Motor neuron (in vitro differentiated cells): ENCODE data around the gene POU2AF2. TPM values are rescaled to one million over a fixed set of nuclear protein-coding genes. Genes with fewer than 3 reads are reported as not detected.
"Not testable (repeated sequence)": the region's sequence is repeated elsewhere in the genome, so short reads cannot be mapped to it uniquely, and the experiment has no call there.

Source experiments
- ATAC-seq, 8 experiments: fragments of 200-7000 bp; cut with Tn5 transposase; replicated peaks in 6 of 8; 2 replicates each; pipeline ENCODE4 v1.8.0; 2021; ENCODE audit warnings: mild to moderate bottlenecking in 8 of 8, moderate library complexity in 8 of 8
- H3K27ac ChIP-seq, 2 donors: fragments of 250-450 bp; sonication (Bioruptor Pico); 2 replicates each; pipeline ENCODE4 v1.9.0; 2021; ENCODE audit warnings: antibody characterized with exemption in 2 of 2, mild to moderate bottlenecking in 2 of 2, moderate library complexity in 1 of 2
- H3K4me1 ChIP-seq, 2 donors: fragments of 250-450 bp; sonication (Bioruptor Pico); replicated peaks in 1 of 2; 2 replicates each; pipeline ENCODE4 v1.6.1; 2021; ENCODE audit warnings: antibody characterized with exemption in 2 of 2, mild to moderate bottlenecking in 2 of 2, moderate library complexity in 1 of 2
- H3K4me3 ChIP-seq, 5 donors: fragments of 250-450 bp; sonication (Bioruptor Pico); 2 replicates each; pipeline ENCODE4 v1.9.0; 2021; ENCODE audit warnings: antibody characterized with exemption in 5 of 5, mild to moderate bottlenecking in 5 of 5, moderate library complexity in 4 of 5
- WGBS, 10 experiments: fragments of 450-650 bp; shearing (Covaris generic); methylation state at CpG; one replicate each; pipeline ENCODE4 v1.0.0; 2022; 5-methylcytosine and 5-hydroxymethylcytosine counted together
- in situ Hi-C, 9 experiments: fragments of 400-800 bp; cut with MboI; loops; one replicate each; pipeline ENCODE4 v1.15.0; 2021; ENCODE audit warnings: low sequenced_read_pairs in 9 of 9, low pct_unique_long_range_greater_than_20kb in 2 of 9; ENCODE audit not compliant: unreplicated experiment in 9 of 9
- total RNA-seq, 8 experiments: library from RNA; unstranded; fragments of 300-600 nt; gene quantifications; 2 replicates each; pipeline versions ENCODE4 v1.2.3 to v1.2.4, GENCODE V29; 2022

The POU2AF2 gene
- total RNA-seq, 8 experiments from 2014 or later: 0.31 to 1.6 (median 0.77) TPM; not detected in 4

DNA sequence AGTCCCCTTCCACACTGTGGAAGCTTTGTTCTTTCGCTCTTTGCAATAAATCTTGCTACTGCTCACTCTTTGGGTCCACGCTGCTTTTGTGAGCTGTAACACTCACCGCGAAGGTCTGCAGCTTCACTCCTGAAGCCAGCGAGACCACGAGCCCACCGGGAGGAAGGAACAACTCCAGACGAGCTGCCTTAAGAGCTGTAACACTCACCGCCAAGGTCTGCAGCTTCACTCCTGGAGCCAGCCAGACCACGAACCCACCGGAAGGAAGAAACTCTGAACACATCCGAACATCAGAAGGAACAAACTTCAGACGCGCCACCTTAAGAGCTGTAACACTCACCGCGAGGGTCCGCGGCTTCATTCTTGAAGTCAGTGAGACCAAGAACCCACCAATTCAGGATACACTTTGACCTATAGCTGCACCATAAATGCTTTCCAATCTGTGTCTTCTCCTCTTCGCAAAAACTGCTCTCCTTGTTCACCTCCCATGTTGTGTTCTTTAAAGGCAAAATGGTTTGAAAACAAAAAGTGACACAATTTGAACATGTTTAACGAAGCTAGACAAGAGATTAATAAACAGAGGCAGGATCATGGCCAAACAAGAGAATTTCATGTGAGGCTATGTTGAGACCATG, 22.6 kb upstream of the POU2AF2 start:
- not testable (repeated sequence) for H3K4me1 ChIP-seq, ATAC-seq, H3K4me3 ChIP-seq, H3K27ac ChIP-seq
- 76 to 100% (median 83%) methylated on average over 1 to 6 of the region's 20 CpGs; no CpG with 5 or more reads in 5 of the 10 experiments for WGBS, 10 experiments
- in situ Hi-C loops: loop anchor here in 1 of 9 experiments (25.0 kb wide), 1 partner anchor 761 kb away; no protein-coding TSS in a partner anchor

DNA sequence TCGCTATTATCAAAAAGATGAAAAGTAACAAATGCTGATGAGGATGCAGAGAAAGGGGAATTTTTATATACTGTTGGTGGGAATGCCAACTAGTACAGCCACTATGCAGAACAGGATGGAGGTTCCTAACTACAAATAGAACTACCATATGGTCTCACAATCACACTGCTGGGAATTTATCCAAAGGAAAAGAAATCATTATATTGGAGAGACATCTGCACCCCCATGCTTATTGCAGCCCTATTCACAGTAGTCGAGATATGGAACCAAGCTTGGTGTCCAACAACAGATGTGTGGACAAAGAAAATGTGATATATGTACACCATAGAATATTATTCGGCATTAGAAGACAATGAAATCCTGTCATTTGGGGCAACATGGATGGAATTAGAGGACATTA, 19.6 kb upstream of the POU2AF2 start:
- no peak overlapping the region for H3K27ac ChIP-seq
- H3K4me3 ChIP-seq: no peak overlapping the region
- no peaks in the 10 kb centered on the region for H3K4me1 ChIP-seq
- no peak for ATAC-seq
- in situ Hi-C loops: loop anchor here in 4 of 9 experiments (25.0 kb wide), 1 partner anchor 764 kb away; no protein-coding TSS in a partner anchor
- WGBS, 10 experiments: 0 to 100% (median 50%) methylated on average over 1 to 3 of the region's 3 CpGs

DNA sequence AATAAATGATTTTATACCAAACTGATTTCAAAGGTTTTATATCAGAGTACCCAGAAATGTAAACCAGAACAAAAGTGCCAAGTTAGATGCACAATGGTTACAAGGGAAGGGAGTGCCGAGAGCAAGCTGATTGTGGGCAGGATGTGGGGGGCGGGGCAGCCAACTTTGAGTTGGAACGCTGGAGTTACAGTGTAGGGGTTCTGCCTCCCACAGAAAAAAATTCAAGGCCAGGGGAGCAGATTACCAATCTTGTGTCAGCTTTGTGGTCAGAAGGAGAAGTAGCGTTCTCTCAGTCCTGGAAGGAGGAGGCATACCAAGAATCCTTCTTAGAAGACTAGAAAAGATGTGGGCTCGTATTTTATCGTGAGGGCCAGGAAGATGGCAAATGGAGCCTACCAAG, 15.9 kb upstream of the POU2AF2 start:
- Histone ChIP-seq H3K4me3 (no peak overlapping the region), H3K4me1 (no peaks in the 10 kb centered on the region), H3K27ac (no peak overlapping the region)
- 54 to 100% (median 78%) methylated on average over 1 to 6 of the region's 6 CpGs; no CpG with 5 or more reads in 1 of the 10 experiments for WGBS, 10 experiments
- in situ Hi-C loops: loop anchor here in 4 of 9 experiments (25.0 kb wide), 1 partner anchor 767 kb away; no protein-coding TSS in a partner anchor
- no peak for ATAC-seq

DNA sequence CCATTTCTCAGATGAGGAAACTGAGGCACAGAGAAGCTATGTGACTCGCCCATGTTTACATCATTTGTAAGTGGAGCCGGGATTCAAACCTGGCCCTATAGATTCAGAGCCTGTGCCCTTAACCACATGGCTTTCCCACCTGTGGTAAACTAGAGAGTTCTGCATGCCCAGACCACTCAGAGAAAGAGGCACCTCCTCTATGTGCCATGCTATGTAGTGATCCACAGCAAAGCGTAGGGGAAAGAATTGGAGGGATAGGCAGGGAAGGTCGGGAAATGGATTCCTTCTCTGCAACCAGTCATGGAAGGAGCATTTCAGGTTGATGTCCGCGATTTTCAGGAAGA, 15.4 kb upstream of the POU2AF2 start:
- peak in 7 of 8 experiments; percentile 12 to 66 (median 40) for ATAC-seq
- no peak overlapping the region for H3K27ac ChIP-seq

DNA sequence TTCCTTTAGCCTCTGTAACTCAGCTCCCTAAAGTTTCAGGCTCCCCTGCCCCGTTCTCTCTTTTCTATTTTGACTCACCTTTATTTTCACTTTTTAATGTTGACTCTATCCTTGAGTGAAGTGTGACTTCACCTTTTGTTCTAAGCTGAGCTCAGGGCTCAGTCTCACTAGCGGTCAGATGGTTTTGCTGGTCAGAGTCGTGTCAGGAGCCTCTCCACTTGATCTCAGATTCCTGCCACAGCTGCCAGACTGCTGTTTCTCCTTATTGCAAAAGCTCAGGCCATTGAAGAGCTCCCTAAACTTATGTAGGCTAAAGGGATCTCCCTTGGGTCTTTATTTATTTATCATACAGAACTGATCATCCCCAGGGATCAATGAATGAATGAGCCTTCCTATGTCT, 13.7 kb upstream of the POU2AF2 start:
- 62 to 86% (median 71%) methylated on average over 1 to 3 of the region's 3 CpGs; no CpG with 5 or more reads in 1 of the 10 experiments for WGBS, 10 experiments
- H3K27ac ChIP-seq: no peak overlapping the region
- no peak overlapping the region for H3K4me3 ChIP-seq
- H3K4me1 ChIP-seq: no peaks in the 10 kb centered on the region
- in situ Hi-C loops: loop anchor here in 4 of 9 experiments (25.0 kb wide), 1 partner anchor 770 kb away; no protein-coding TSS in a partner anchor
- no peak for ATAC-seq

More for the DNA sequence above, 15.4 kb upstream of the POU2AF2 start:
- H3K4me1 ChIP-seq: no peaks in the 10 kb centered on the region
- in situ Hi-C loops: loop anchor here in 4 of 9 experiments (25.0 kb wide), 1 partner anchor 768 kb away; no protein-coding TSS in a partner anchor
- WGBS, 10 experiments: 33 to 100% (median 54%) methylated on average over 1 to 6 of the region's 6 CpGs; no CpG with 5 or more reads in 2 of the 10 experiments
- no peak overlapping the region for H3K4me3 ChIP-seq

DNA sequence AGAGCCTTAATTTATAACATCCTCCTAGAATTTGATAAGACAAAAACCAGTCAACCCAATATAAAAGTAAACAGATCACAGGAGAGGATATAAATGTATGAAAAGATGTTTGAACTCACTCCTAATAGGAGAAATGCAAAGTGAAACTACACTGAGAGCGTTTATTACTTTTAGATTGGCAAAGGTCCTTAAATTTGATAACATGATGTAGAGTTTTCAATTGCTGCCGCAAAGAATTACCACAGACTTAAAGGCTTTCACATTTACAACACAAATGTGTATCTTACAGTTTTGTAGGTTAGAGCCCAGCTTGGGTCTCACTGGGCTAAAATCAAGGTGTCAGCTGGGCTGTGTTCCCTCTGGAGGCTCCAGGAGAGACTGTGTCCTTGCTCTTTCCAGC, 9.1 kb upstream of the POU2AF2 start:
- in situ Hi-C loops: loop anchor here in 4 of 9 experiments (25.0 kb wide), 1 partner anchor 774 kb away; no protein-coding TSS in a partner anchor
- H3K4me3 ChIP-seq: no peak overlapping the region
- ATAC-seq: no peak
- peaks cover 0 to 5% of the 10 kb centered on the region in 2 donors for H3K4me1 ChIP-seq
- WGBS, 10 experiments: 28 to 100% (median 83%) methylated on average over 1 to 2 of the region's 2 CpGs; no CpG with 5 or more reads in 1 of the 10 experiments
- no peak overlapping the region for H3K27ac ChIP-seq

DNA sequence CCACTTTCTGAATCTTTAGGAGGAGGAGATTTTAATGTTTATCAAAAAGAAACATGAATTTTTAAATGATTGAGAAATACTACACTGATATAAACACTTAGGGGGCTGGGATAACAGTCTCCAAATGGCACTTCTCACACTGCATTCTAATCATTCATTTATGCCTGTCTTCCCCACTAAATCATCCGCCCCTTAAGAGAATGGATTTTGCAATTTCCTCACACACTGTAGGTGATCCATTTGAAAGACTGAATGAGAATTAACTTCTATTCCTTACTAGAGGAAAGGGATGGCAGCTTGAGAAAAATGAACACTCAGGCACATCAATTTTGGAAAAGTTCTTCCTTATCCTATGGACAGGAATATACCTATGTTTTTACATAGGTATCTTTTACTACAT, 7.6 kb upstream of the POU2AF2 start:
- peak in 2 of 8 experiments; percentile 48 to 55 for ATAC-seq
- in situ Hi-C loops: loop anchor here in 4 of 9 experiments (25.0 kb wide), 1 partner anchor 776 kb away; no protein-coding TSS in a partner anchor
- WGBS, 10 experiments: 67 to 100% (median 78%) methylated on average over 1 of the region's 1 CpG; no CpG with 5 or more reads in 3 of the 10 experiments

DNA sequence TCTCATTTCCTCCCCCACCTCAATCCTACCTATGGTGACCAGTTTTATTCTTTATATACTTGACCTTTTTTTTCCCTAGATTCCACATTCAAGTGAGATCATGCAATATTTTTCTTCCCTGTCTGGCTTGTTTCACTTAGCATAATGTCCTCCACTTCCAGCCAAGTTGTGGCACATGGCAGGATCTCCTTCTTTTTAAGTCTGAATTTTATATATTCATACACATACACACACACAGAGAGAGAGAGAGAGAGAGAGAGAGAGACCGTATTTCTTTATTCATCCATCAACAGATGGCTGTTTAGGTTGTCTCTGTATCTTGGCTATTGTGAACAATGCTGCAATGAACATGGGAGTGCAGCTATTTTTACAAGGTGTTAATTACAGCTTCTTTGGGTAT, 1.4 kb downstream of the POU2AF2 start:
- H3K27ac ChIP-seq: no peak overlapping the region
- no peak for ATAC-seq
- H3K4me3 ChIP-seq: no peak overlapping the region
- 78 to 80% (median 78%) methylated on average over 1 of the region's 1 CpG; no CpG with 5 or more reads in 7 of the 10 experiments for WGBS, 10 experiments
- H3K4me1 ChIP-seq: no peaks in the 10 kb centered on the region
- in situ Hi-C loops: loop anchor here in 4 of 9 experiments (25.0 kb wide), 1 partner anchor 785 kb away; no protein-coding TSS in a partner anchor

More for the DNA sequence above, 7.6 kb upstream of the POU2AF2 start:
- Histone ChIP-seq H3K4me3 (no peak overlapping the region), H3K27ac (no peak overlapping the region), H3K4me1 (peaks cover 0 to 5% of the 10 kb centered on the region in 2 donors)

DNA sequence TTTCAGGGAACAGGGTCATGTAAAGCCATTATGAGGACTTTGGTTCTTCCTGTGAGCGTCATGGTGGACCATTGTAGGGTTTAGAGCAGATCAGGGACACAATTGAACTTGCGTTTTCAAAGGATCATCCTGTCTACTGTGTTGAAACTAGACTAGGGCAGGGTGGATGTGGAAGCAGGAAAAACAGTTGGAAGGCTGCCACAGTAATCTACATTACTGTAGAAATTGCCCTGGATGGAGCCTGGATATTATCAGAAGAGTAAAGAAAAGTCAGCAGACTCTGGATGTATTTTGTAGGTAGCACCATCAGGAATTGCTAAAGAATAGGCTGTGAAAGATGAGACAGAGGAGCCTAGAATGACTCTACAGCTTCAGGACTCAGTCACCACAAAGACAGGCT, 5.4 kb downstream of the POU2AF2 start:
- in situ Hi-C loops: no loop called here
- no peak overlapping the region for H3K4me3 ChIP-seq
- H3K27ac ChIP-seq: no peak overlapping the region
- no peaks in the 10 kb centered on the region for H3K4me1 ChIP-seq
- ATAC-seq: peak in 2 of 8 experiments; percentile 31 to 46
- 0 to 100% (median 60%) methylated on average over 1 to 2 of the region's 2 CpGs; no CpG with 5 or more reads in 1 of the 10 experiments for WGBS, 10 experiments

DNA sequence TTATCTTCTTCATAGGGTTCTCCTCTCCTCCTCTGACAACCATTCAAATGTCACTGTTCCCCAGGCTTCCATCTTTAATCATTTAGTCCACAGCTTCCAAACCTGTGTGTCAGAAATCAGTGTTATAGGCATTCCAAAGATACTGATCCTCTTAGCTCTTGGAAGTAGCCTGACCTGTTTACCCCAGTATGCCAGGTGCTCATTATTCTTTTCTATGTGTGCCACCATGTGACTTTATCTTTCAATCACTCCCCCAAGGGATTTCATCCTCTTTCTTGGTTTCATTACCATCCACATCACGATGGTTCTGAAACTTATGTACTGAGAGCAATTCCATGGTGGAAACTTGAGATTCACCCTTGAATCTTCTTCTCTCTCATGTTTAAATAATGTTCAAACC, 7.6 kb downstream of the POU2AF2 start:
- H3K27ac ChIP-seq: no peak overlapping the region
- no peak for ATAC-seq
- H3K4me3 ChIP-seq: no peak overlapping the region
- WGBS, 10 experiments: 0 to 83% (median 63%) methylated on average over 1 of the region's 1 CpG; no CpG with 5 or more reads in 4 of the 10 experiments
- in situ Hi-C loops: no loop called here
- H3K4me1 ChIP-seq: no peaks in the 10 kb centered on the region

DNA sequence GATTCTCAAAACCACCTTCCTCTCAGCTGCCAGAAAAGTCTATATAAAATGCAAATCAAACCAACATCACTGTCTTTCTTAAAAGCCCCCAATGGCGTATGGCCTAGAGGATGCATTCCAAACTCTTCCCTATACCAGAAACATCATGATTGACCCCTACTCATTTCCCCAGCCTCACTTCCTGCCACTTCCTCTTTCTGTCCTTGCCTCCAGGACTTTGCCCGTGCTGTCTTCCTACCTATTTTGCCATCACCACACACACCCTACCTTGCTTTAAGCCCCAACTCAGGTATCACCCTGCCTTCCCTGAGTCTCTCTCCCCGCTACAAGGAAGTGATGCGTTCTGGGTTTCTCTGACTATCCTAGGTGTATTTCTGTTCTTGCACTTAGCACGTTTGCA, 8.1 kb downstream of the POU2AF2 start:
- H3K4me1 ChIP-seq: no peaks in the 10 kb centered on the region
- H3K4me3 ChIP-seq: no peak overlapping the region
- H3K27ac ChIP-seq: no peak overlapping the region
- in situ Hi-C loops: no loop called here
- ATAC-seq: no peak
- WGBS, 10 experiments: 28 to 96% (median 68%) methylated on average over 2 to 5 of the region's 5 CpGs

DNA sequence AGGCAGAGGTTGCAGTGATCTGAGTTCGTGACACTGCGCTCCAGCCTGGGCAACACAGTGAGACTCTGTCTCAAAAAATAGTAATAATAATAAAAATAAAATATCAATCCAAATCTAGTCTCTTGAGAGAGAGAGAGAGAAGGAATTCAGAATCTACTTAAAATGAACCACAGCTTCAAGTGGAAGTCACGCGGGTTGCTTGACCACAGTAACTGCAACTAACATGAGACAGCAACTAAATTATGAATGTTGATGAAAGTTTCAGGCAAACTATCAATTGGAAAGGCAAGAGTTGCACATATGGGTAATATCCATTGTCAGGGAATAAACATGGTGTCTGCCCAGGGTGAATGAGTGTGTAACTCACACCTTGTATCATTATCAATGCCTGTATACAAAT, 12.5 kb downstream of the POU2AF2 start:
- 67 to 100% (median 95%) methylated on average over 1 to 4 of the region's 4 CpGs; no CpG with 5 or more reads in 1 of the 10 experiments for WGBS, 10 experiments
- no peak overlapping the region for H3K27ac ChIP-seq
- in situ Hi-C loops: no loop called here
- H3K4me3 ChIP-seq: no peak overlapping the region
- no peak for ATAC-seq
- H3K4me1 ChIP-seq: no peaks in the 10 kb centered on the region

DNA sequence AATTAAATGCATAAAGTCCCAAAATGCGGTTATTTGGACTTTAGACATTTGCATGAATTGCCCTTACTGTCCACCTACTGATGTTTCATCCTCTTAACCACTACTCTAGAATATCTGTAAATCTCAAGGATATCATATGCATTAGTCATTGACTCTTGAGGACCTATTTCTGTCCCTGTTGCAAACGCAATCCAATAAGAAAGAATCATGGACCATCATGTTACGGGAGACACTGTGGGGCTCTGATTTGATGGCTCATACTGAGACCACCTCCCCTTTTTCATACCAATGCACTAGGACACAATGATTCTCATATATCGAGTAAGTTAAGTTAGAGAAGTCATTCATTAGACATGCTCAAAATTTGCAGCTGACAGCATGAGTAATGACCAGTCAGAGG, 14.4 kb downstream of the POU2AF2 start:
- Histone ChIP-seq H3K4me1 (no peaks in the 10 kb centered on the region), H3K27ac (no peak overlapping the region), H3K4me3 (no peak overlapping the region)
- in situ Hi-C loops: no loop called here
- ATAC-seq: no peak
- 37 to 100% (median 89%) methylated on average over 1 to 4 of the region's 4 CpGs; no CpG with 5 or more reads in 2 of the 10 experiments for WGBS, 10 experiments
